Muscle of leg (tissue), 11 donors: ENCODE data around the gene IBA57. TPM values are rescaled to one million over a fixed set of nuclear protein-coding genes. Genes with fewer than 3 reads are reported as not detected.

Source experiments
- DNase-seq: peaks from one replicate; pipeline ENCODE4 v3.0.0; 2013
- H3K27ac ChIP-seq: one replicate; pipeline ENCODE4 v1.5.1; 2013; ENCODE audit warnings: mild to moderate bottlenecking, low read length, control low read depth
- H3K27me3 ChIP-seq: one replicate; pipeline ENCODE4 v1.6.1; 2013; ENCODE audit warnings: low read length; ENCODE audit not compliant: control insufficient read depth, insufficient read depth
- H3K36me3 ChIP-seq: one replicate; pipeline ENCODE4 v1.6.1; 2013; ENCODE audit warnings: low read length; ENCODE audit not compliant: control insufficient read depth, insufficient read depth
- H3K4me1 ChIP-seq: one replicate; pipeline ENCODE4 v1.6.1; 2013; ENCODE audit warnings: low read length; ENCODE audit not compliant: control insufficient read depth, insufficient read depth
- H3K4me3 ChIP-seq: one replicate; pipeline ENCODE4 v1.5.1; 2013; ENCODE audit warnings: low read length, control low read depth
- H3K9me3 ChIP-seq: replicated peaks from 2 replicates; pipeline ENCODE4 v1.6.1; 2013; ENCODE audit warnings: low read depth, low read length; ENCODE audit not compliant: control insufficient read depth
- WGBS: methylation state at CpG from one replicate; pipeline ENCODE4 v1.1.5; 2013; ENCODE audit warnings: missing lambda C conversion rate; ENCODE audit not compliant: insufficient coverage; 5-methylcytosine and 5-hydroxymethylcytosine counted together
- polyA plus RNA-seq, 8 donors: library from polyadenylated mRNA; unstranded; fragments of 120-200 nt; gene quantifications; one replicate each; pipeline versions ENCODE4 v1.2.1 to v1.2.3, GENCODE V29; 2013; ENCODE audit warnings: inconsistent platforms in 1 of 8, low replicate concordance in 1 of 8; ENCODE audit not compliant: insufficient read length in 8 of 8, insufficient read depth in 1 of 8
- total RNA-seq: library from RNA; stranded (reverse); fragments of 120-200 nt; gene quantifications from one replicate; pipeline ENCODE4 v1.2.4, GENCODE V29; 2013

The IBA57 gene
- total and polyA plus RNA-seq, 9 donors: 3.2 to 5.6 (median 4.6) TPM

GRCh38 chr1:228213917-228214808, 48.6 kb downstream of the IBA57 start:
- H3K4me3 ChIP-seq: peak overlapping the region; percentile 15
- no peak for DNase-seq
- peak overlapping the region; percentile 55 for H3K27ac ChIP-seq
- H3K27me3 ChIP-seq: peaks cover 15% of the 10 kb centered on the region
- no peaks in the 10 kb centered on the region for H3K9me3 ChIP-seq
- peaks cover 61% of the 10 kb centered on the region for H3K4me1 ChIP-seq
- WGBS: 24% methylated on average over 35 of the region's 48 CpGs
- peaks cover 40% of the 10 kb centered on the region for H3K36me3 ChIP-seq

GRCh38 chr1:228214921-228215662, 49.5 kb downstream of the IBA57 start:
- Histone ChIP-seq H3K4me1 (peaks cover 57% of the 10 kb centered on the region), H3K27ac (peak overlapping the region; percentile 55)
- WGBS: 91% methylated on average over 21 of the region's 23 CpGs

GRCh38 chr1:228215663-228216116, 50.1 kb downstream of the IBA57 start:
- Histone ChIP-seq H3K9me3 (no peaks in the 10 kb centered on the region), H3K4me1 (peaks cover 52% of the 10 kb centered on the region), H3K27me3 (peaks cover 15% of the 10 kb centered on the region), H3K4me3 (no peak overlapping the region), H3K36me3 (peaks cover 49% of the 10 kb centered on the region), H3K27ac (peak overlapping the region; percentile 25)
- DNase-seq: no peak
- 97% methylated on average over 13 of the region's 13 CpGs for WGBS

More at GRCh38 chr1:228214921-228215662, 49.5 kb downstream of the IBA57 start:
- DNase-seq: no peak
- Histone ChIP-seq H3K36me3 (peaks cover 47% of the 10 kb centered on the region), H3K27me3 (peaks cover 15% of the 10 kb centered on the region), H3K9me3 (no peaks in the 10 kb centered on the region), H3K4me3 (no peak overlapping the region)

GRCh38 chr1:228216371-228217320, 51.0 kb downstream of the IBA57 start:
- WGBS: 91% methylated on average over 47 of the region's 53 CpGs
- peaks cover 53% of the 10 kb centered on the region for H3K36me3 ChIP-seq
- H3K27me3 ChIP-seq: peaks cover 11% of the 10 kb centered on the region
- no peaks in the 10 kb centered on the region for H3K9me3 ChIP-seq
- peak; percentile 53 for DNase-seq
- peak overlapping the region; percentile 51 for H3K27ac ChIP-seq
- H3K4me1 ChIP-seq: peaks cover 43% of the 10 kb centered on the region
- no peak overlapping the region for H3K4me3 ChIP-seq

- H3K27ac ChIP-seq: no peak overlapping the region
Measured at GRCh38 chr1:228217551-228218344, 52.1 kb downstream of the IBA57 start.

GRCh38 chr1:228218513-228219244, 53.1 kb downstream of the IBA57 start:
- Histone ChIP-seq H3K27ac (no peak overlapping the region), H3K9me3 (peaks cover under 1% of the 10 kb centered on the region), H3K36me3 (peaks cover 67% of the 10 kb centered on the region), H3K4me1 (peaks cover 34% of the 10 kb centered on the region), H3K4me3 (no peak overlapping the region), H3K27me3 (peaks cover 4% of the 10 kb centered on the region)
- 84% methylated on average over 8 of the region's 14 CpGs for WGBS
- no peak for DNase-seq

More at GRCh38 chr1:228217551-228218344, 52.1 kb downstream of the IBA57 start:
- WGBS: 57% methylated on average over 4 of the region's 14 CpGs
- Histone ChIP-seq H3K9me3 (no peaks in the 10 kb centered on the region), H3K27me3 (peaks cover 7% of the 10 kb centered on the region), H3K4me1 (peaks cover 39% of the 10 kb centered on the region), H3K36me3 (peaks cover 59% of the 10 kb centered on the region), H3K4me3 (no peak overlapping the region)
- DNase-seq: no peak

- no peak for DNase-seq
- WGBS: 93% methylated on average over 15 of the region's 16 CpGs
- Histone ChIP-seq H3K4me1 (peaks cover 31% of the 10 kb centered on the region), H3K27ac (no peak overlapping the region), H3K36me3 (peaks cover 71% of the 10 kb centered on the region), H3K4me3 (no peak overlapping the region), H3K27me3 (peaks cover 2% of the 10 kb centered on the region), H3K9me3 (peaks cover 7% of the 10 kb centered on the region)
Measured at GRCh38 chr1:228219245-228219961, 53.8 kb downstream of the IBA57 start.

- no peak for DNase-seq
- Histone ChIP-seq H3K9me3 (peaks cover 14% of the 10 kb centered on the region), H3K4me1 (peaks cover 24% of the 10 kb centered on the region), H3K27ac (no peak overlapping the region), H3K27me3 (no peaks in the 10 kb centered on the region), H3K36me3 (peaks cover 71% of the 10 kb centered on the region), H3K4me3 (no peak overlapping the region)
- 91% methylated on average over 23 of the region's 28 CpGs for WGBS
Measured at GRCh38 chr1:228219962-228220780, 54.6 kb downstream of the IBA57 start.
